NB4 (cell line): ENCODE results near the gene LRRC27.

ENCODE experiments used
- CTCF ChIP-seq: IDR thresholded peaks from one replicate; pipeline ENCODE4 v1.5.1; 2012; ENCODE audit warnings: low read depth, low read length
- POLR2A ChIP-seq: IDR thresholded peaks from 2 replicates; pipeline ENCODE4 v1.6.1; 2011; ENCODE audit warnings: mild to moderate bottlenecking; ENCODE audit not compliant: insufficient read length; ENCODE audit errors: extremely low read depth

GRCh38 chr10:132395704-132396493 is 63.9 kb downstream of the LRRC27 start:
- TF ChIP-seq CTCF (no peak), POLR2A (no peak)
